IMR-90 (cell line): ENCODE measurements around the gene IL3RA. TPM values are rescaled to one million over a fixed set of nuclear protein-coding genes. Genes with fewer than 3 reads are reported as not detected.

Experiments
- ATAC-seq: fragments of 200-7000 bp; cut with Tn5 transposase; 2 replicates; pipeline ENCODE4 v1.9.1; 2020; ENCODE audit warnings: low read depth, mild to moderate bottlenecking, moderate library complexity
- BruUV-seq: library from RNA; stranded (reverse); fragments of 400-500 nt; replicated peaks from 2 replicates; lab custom pipeline; 2021; lab: Mats Ljungman, UMichigan
- CTCF ChIA-PET: fragments of 300-600 bp; formaldehyde crosslinking; extraction: SDS; loops from one replicate; lab custom pipeline; 2021; ENCODE audit warnings: antibody characterized with exemption; lab: Yijun Ruan, JAX
- POLR2A ChIA-PET: fragments of 300-600 bp; sonication (Branson Sonifier 250); formaldehyde crosslinking; loops from one replicate; lab custom pipeline; 2022; ENCODE audit warnings: antibody characterized with exemption; ENCODE audit not compliant: unreplicated experiment; lab: Charles Lee
- DNase-seq: peaks from one replicate; pipeline ENCODE4 v3.0.0; 2013
- H2AFZ ChIP-seq: replicated peaks from 2 replicates; pipeline ENCODE3; 2013; ENCODE audit warnings: low read length, mild to moderate bottlenecking; ENCODE audit not compliant: poor library complexity
- H2AK5ac ChIP-seq: 2 replicates; pipeline ENCODE4 v1.6.1; 2013; ENCODE audit warnings: low read depth, low read length, inconsistent platforms
- H2AK9ac ChIP-seq: replicated peaks from 2 replicates; pipeline ENCODE3; 2013; ENCODE audit warnings: mild to moderate bottlenecking, low read depth, low read length, moderate library complexity; ENCODE audit not compliant: poor library complexity
- H2BK120ac ChIP-seq: 2 replicates; pipeline ENCODE4 v1.6.1; 2013; ENCODE audit warnings: low read depth, low read length, inconsistent platforms
- H2BK15ac ChIP-seq: 3 replicates; pipeline ENCODE4 v1.6.1; 2013; ENCODE audit warnings: low read depth, low read length, inconsistent platforms
- H2BK20ac ChIP-seq: 2 replicates; pipeline ENCODE4 v1.6.1; 2013; ENCODE audit warnings: low read depth, mild to moderate bottlenecking, inconsistent platforms, low read length, moderate library complexity
- H2BK5ac ChIP-seq: 2 replicates; pipeline ENCODE4 v1.6.1; 2013; ENCODE audit warnings: mild to moderate bottlenecking, low read depth, low read length, inconsistent platforms; ENCODE audit not compliant: poor library complexity, severe bottlenecking
- H3K14ac ChIP-seq: replicated peaks from 2 replicates; pipeline ENCODE4 v1.6.1; 2013; ENCODE audit warnings: low read depth, low read length, inconsistent platforms
- H3K18ac ChIP-seq: 2 replicates; pipeline ENCODE4 v1.6.1; 2013; ENCODE audit warnings: low read depth, low read length, control low read depth
- H3K23ac ChIP-seq: 2 replicates; pipeline ENCODE4 v1.6.1; 2013; ENCODE audit warnings: low read depth, low read length, inconsistent platforms
- H3K27ac ChIP-seq: 2 replicates; pipeline ENCODE4 v1.5.1; 2013; ENCODE audit warnings: mild to moderate bottlenecking, control low read depth, low read length; ENCODE audit not compliant: insufficient read depth
- H3K27me3 ChIP-seq: 2 replicates; pipeline ENCODE4 v1.6.1; 2013; ENCODE audit warnings: low read length; ENCODE audit not compliant: control insufficient read depth, insufficient read depth
- H3K36me3 ChIP-seq: 2 replicates; pipeline ENCODE4 v1.6.1; 2013; ENCODE audit warnings: low read length, mixed read lengths; ENCODE audit not compliant: control insufficient read depth, insufficient read depth
- H3K4ac ChIP-seq: 2 replicates; pipeline ENCODE4 v1.6.1; 2013; ENCODE audit warnings: low read depth, low read length, inconsistent platforms
- H3K4me1 ChIP-seq: 2 replicates; pipeline ENCODE4 v1.6.1; 2013; ENCODE audit warnings: low read length, mixed read lengths; ENCODE audit not compliant: control insufficient read depth, insufficient read depth
- H3K4me2 ChIP-seq: 2 replicates; pipeline ENCODE4 v1.6.1; 2013; ENCODE audit warnings: low read depth, mild to moderate bottlenecking, control low read depth, low read length, moderate library complexity
- H3K4me3 ChIP-seq: 2 replicates; pipeline ENCODE4 v1.5.1; 2013; ENCODE audit warnings: low read depth, mild to moderate bottlenecking, control low read depth, low read length, moderate library complexity; ENCODE audit not compliant: insufficient read depth
- H3K56ac ChIP-seq: 2 replicates; pipeline ENCODE4 v1.6.1; 2013; ENCODE audit warnings: low read length, inconsistent platforms; ENCODE audit not compliant: insufficient read depth; ENCODE audit errors: extremely low read depth
- H3K79me1 ChIP-seq, 2 experiments: 2 replicates each; pipeline ENCODE4 v1.6.1; 2013; ENCODE audit warnings: low read length in 2 of 2, inconsistent platforms in 1 of 2, low read depth in 1 of 2
- H3K9ac ChIP-seq: 2 replicates; pipeline ENCODE4 v1.6.1; 2013; ENCODE audit warnings: low read depth, low read length, control low read depth
- H3K9me1 ChIP-seq: 2 replicates; pipeline ENCODE4 v1.6.1; 2013; ENCODE audit warnings: low read length, inconsistent platforms; ENCODE audit not compliant: insufficient read depth
- H3K9me3 ChIP-seq: 2 replicates; pipeline ENCODE4 v1.6.1; 2013; ENCODE audit warnings: low read length; ENCODE audit not compliant: control insufficient read depth, insufficient read depth
- H4K20me1 ChIP-seq: 2 replicates; pipeline ENCODE4 v1.6.1; 2013; ENCODE audit warnings: low read length, inconsistent platforms; ENCODE audit not compliant: insufficient read depth
- H4K5ac ChIP-seq: 2 replicates; pipeline ENCODE4 v1.6.1; 2013; ENCODE audit warnings: mild to moderate bottlenecking, low read depth, low read length, control low read depth
- H4K8ac ChIP-seq, 2 experiments: 2 replicates each; pipeline ENCODE4 v1.6.1; 2013; ENCODE audit warnings: low read depth in 2 of 2, low read length in 2 of 2, control low read depth in 1 of 2, inconsistent platforms in 1 of 2
- H4K91ac ChIP-seq: 2 replicates; pipeline ENCODE4 v1.6.1; 2013; ENCODE audit warnings: low read depth, low read length, inconsistent platforms; ENCODE audit not compliant: insufficient read depth
- BHLHE40 ChIP-seq: fragments of 150-350 bp; IDR thresholded peaks from 2 replicates; pipeline ENCODE4 v1.6.1; 2016; ENCODE audit warnings: mild to moderate bottlenecking, low read depth, low read length
- CHD1 ChIP-seq: IDR thresholded peaks from 2 replicates; pipeline ENCODE4 v1.6.1; 2012; ENCODE audit warnings: low read depth, low read length, improper control_type of control experiment
- MAFK ChIP-seq: IDR thresholded peaks from 2 replicates; pipeline ENCODE4 v1.6.1; 2012; ENCODE audit warnings: low read depth, low read length, improper control_type of control experiment
- MXI1 ChIP-seq: IDR thresholded peaks from 2 replicates; pipeline ENCODE4 v1.6.1; 2012; ENCODE audit warnings: low read depth, mild to moderate bottlenecking, low read length, moderate library complexity, borderline replicate concordance
- NFE2L2 ChIP-seq: fragments of 150-350 bp; IDR thresholded peaks from 2 replicates; pipeline ENCODE4 v1.6.1; 2016; ENCODE audit warnings: low read depth, mild to moderate bottlenecking, low read length
- POLR2A ChIP-seq: IDR thresholded peaks from 2 replicates; pipeline ENCODE4 v1.6.1; 2012; ENCODE audit warnings: mild to moderate bottlenecking, low read depth, low read length
- RAD21 ChIP-seq: IDR thresholded peaks from 2 replicates; pipeline ENCODE4 v1.6.1; 2012; ENCODE audit warnings: low read length, improper control_type of control experiment
- RCOR1 ChIP-seq: IDR thresholded peaks from 2 replicates; pipeline ENCODE4 v1.6.1; 2012; ENCODE audit warnings: mild to moderate bottlenecking, low read length, improper control_type of control experiment; ENCODE audit not compliant: insufficient replicate concordance
- RFX5 ChIP-seq: IDR thresholded peaks from 2 replicates; pipeline ENCODE4 v1.8.0; 2012; ENCODE audit warnings: low read depth, mild to moderate bottlenecking, low read length, moderate library complexity
- WGBS, 2 experiments: methylation state at CpG; one replicate each; pipeline versions ENCODE4 v1.1.5 to v1.1.7; 2013; ENCODE audit warnings: missing lambda C conversion rate in 2 of 2; ENCODE audit not compliant: insufficient read length in 1 of 2; ENCODE audit errors: extremely low coverage in 2 of 2; 5-methylcytosine and 5-hydroxymethylcytosine counted together
- dilution Hi-C: fragments of 300-500 bp; cut with HindIII; formaldehyde crosslinking; loops from one replicate; pipeline ENCODE4 v1.14.3; 2018; ENCODE audit warnings: low sequenced_read_pairs; ENCODE audit not compliant: unreplicated experiment
- in situ Hi-C: fragments of 300-500 bp; cut with MboI; formaldehyde crosslinking; loops from 3 replicates; pipeline ENCODE4 v1.14.3; 2019; ENCODE audit warnings: low sequenced_read_pairs, inconsistent platforms, mixed read lengths
- intact Hi-C: fragments of 100-400 bp; cut with micrococcal nuclease; formaldehyde crosslinking; loops from 2 replicates; pipeline ENCODE4 v1.10.0; 2022
- polyA plus RNA-seq, 3 experiments: library from polyadenylated mRNA; depleted of rRNA; stranded (reverse); fragments of >200 nt; gene quantifications; 2 replicates each; pipeline ENCODE4 v1.2.3, GENCODE V29; 2012; ENCODE audit warnings: low replicate concordance in 1 of 3
- total RNA-seq: library from RNA; depleted of rRNA; stranded (reverse); fragments of >200 nt; gene quantifications from 2 replicates; pipeline ENCODE4 v1.2.3, GENCODE V29; 2012
- TF ChIP-seq, protein P1 (sequence below): conservative IDR thresholded peaks from 2 replicates; pipeline ENCODE4 v1.5.1; 2012; ENCODE audit warnings: mild to moderate bottlenecking, low read depth, low read length, improper control_type of control experiment
- TF ChIP-seq, protein P2 (sequence below): fragments of 150-350 bp; IDR thresholded peaks from 2 replicates; pipeline ENCODE4 v1.6.1; 2017; ENCODE audit warnings: mild to moderate bottlenecking, antibody characterized with exemption, low read length, low read depth

The IL3RA gene
- total and polyA plus RNA-seq, 2 of the 4 experiments (the other 2 are of a cell fraction), result not detected

DNA sequence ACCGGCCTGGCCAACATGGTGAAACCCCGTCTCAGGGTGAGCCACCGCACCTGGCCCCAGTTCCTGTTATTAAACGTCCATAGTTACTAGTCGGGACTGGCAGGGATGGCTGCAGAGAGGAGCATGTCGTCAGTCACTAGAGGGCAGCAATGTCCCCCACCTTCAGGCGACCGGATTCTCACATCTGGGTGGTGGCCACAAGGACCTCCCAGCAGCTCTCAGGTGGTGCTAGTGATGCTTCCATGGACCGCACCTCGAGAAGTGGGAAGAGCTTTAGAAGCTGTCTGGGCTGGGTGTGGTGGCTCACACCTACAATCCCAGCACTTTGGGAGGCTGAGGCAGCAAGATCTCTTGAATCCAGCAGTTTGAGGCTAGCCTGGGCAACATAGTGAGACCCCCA, 13.3 kb upstream of the IL3RA start:
- H2BK20ac ChIP-seq, result no peak overlapping the region
- H3K4me2 ChIP-seq, result no peak overlapping the region
- POLR2A ChIA-PET, result no interaction called here
- no peak for DNase-seq
- H3K27me3 ChIP-seq, result no peaks in the 10 kb centered on the region
- H3K23ac ChIP-seq, result no peak overlapping the region
- no peak overlapping the region for H4K5ac ChIP-seq
- H4K8ac ChIP-seq, result no peak overlapping the region
- H3K4me1 ChIP-seq, result no peaks in the 10 kb centered on the region
- H3K79me1 ChIP-seq, result no peaks in the 10 kb centered on the region
- no peak overlapping the region for H4K91ac ChIP-seq
- no peak overlapping the region for H2AK5ac ChIP-seq
- H2BK15ac ChIP-seq, result no peak overlapping the region
- H3K9me1 ChIP-seq, result no peaks in the 10 kb centered on the region
- intact Hi-C loops (no loop called here), dilution Hi-C loops (no loop called here), in situ Hi-C loops (no loop called here)
- H3K4ac ChIP-seq, result no peak overlapping the region
- H3K9me3 ChIP-seq, result peaks cover 8% of the 10 kb centered on the region
- no peaks in the 10 kb centered on the region for H4K20me1 ChIP-seq
- 0% methylated on average over 1 of the region's 10 CpGs; no CpG with 5 or more reads in 1 of the 2 experiments for WGBS, 2 experiments
- no peak overlapping the region for H2AK9ac ChIP-seq
- ATAC-seq, result peak; percentile 42
- H3K27ac ChIP-seq, result no peak overlapping the region
- BruUV-seq, result no TSS peak
- H3K18ac ChIP-seq, result no peak overlapping the region
- no peak overlapping the region for H2AFZ ChIP-seq
- no peak overlapping the region for H2BK5ac ChIP-seq
- CTCF ChIA-PET, result no interaction called here
- H3K36me3 ChIP-seq, result no peaks in the 10 kb centered on the region
- H3K14ac ChIP-seq, result no peak overlapping the region
- no peak overlapping the region for H3K56ac ChIP-seq
- H3K4me3 ChIP-seq, result no peak overlapping the region
- no peak overlapping the region for H2BK120ac ChIP-seq
- H3K9ac ChIP-seq, result no peak overlapping the region
- TF ChIP-seq, protein P1, sequence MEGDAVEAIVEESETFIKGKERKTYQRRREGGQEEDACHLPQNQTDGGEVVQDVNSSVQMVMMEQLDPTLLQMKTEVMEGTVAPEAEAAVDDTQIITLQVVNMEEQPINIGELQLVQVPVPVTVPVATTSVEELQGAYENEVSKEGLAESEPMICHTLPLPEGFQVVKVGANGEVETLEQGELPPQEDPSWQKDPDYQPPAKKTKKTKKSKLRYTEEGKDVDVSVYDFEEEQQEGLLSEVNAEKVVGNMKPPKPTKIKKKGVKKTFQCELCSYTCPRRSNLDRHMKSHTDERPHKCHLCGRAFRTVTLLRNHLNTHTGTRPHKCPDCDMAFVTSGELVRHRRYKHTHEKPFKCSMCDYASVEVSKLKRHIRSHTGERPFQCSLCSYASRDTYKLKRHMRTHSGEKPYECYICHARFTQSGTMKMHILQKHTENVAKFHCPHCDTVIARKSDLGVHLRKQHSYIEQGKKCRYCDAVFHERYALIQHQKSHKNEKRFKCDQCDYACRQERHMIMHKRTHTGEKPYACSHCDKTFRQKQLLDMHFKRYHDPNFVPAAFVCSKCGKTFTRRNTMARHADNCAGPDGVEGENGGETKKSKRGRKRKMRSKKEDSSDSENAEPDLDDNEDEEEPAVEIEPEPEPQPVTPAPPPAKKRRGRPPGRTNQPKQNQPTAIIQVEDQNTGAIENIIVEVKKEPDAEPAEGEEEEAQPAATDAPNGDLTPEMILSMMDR, result no peak
- TF ChIP-seq RFX5 (no peak), NFE2L2 (no peak), CHD1 (no peak), POLR2A (no peak), BHLHE40 (no peak), MAFK (no peak), RAD21 (no peak), MXI1 (no peak), RCOR1 (no peak)
- TF ChIP-seq, protein P2, sequence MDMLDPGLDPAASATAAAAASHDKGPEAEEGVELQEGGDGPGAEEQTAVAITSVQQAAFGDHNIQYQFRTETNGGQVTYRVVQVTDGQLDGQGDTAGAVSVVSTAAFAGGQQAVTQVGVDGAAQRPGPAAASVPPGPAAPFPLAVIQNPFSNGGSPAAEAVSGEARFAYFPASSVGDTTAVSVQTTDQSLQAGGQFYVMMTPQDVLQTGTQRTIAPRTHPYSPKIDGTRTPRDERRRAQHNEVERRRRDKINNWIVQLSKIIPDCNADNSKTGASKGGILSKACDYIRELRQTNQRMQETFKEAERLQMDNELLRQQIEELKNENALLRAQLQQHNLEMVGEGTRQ, result no peak
